HG03378 (cell line): ENCODE measurements around the gene RBPMS2.

Experiments used
- ATAC-seq: cut with Tn5 transposase; IDR thresholded peaks from one replicate; pipeline ENCODE4 v1.9.1; 2021; ENCODE audit warnings: mild to moderate bottlenecking, moderate library complexity; ENCODE audit not compliant: unreplicated experiment

The RBPMS2 gene

GRCh38 chr15:64695561-64695992, 79.8 kb downstream of the RBPMS2 start:
- no peak for ATAC-seq

- no peak for ATAC-seq
These were observed 80.6 kb downstream of the RBPMS2 start for GRCh38 chr15:64694816-64695215.

- no peak for ATAC-seq
These were observed 82.3 kb downstream of the RBPMS2 start for GRCh38 chr15:64693134-64693533.

GRCh38 chr15:64691896-64692565, 83.4 kb downstream of the RBPMS2 start:
- ATAC-seq, result no peak

- ATAC-seq, result no peak
These were observed 84.7 kb downstream of the RBPMS2 start for GRCh38 chr15:64690578-64691296.

GRCh38 chr15:64690008-64690407, 85.4 kb downstream of the RBPMS2 start:
- ATAC-seq, result no peak
